NOMO-1 treated with dmso at 0.1 percent for 144 hours (cell line): ENCODE data around the gene RADIL.
"Not testable (repeated sequence)": the region's sequence is repeated elsewhere in the genome, so short reads cannot be mapped to it uniquely, and the experiment has no call there.

Experiments used
- DNase-seq: peaks from one replicate; lab custom pipeline; 2025; ENCODE audit not compliant: unreplicated experiment; lab: John Stamatoyannopoulos, UW

The RADIL gene, protein sequence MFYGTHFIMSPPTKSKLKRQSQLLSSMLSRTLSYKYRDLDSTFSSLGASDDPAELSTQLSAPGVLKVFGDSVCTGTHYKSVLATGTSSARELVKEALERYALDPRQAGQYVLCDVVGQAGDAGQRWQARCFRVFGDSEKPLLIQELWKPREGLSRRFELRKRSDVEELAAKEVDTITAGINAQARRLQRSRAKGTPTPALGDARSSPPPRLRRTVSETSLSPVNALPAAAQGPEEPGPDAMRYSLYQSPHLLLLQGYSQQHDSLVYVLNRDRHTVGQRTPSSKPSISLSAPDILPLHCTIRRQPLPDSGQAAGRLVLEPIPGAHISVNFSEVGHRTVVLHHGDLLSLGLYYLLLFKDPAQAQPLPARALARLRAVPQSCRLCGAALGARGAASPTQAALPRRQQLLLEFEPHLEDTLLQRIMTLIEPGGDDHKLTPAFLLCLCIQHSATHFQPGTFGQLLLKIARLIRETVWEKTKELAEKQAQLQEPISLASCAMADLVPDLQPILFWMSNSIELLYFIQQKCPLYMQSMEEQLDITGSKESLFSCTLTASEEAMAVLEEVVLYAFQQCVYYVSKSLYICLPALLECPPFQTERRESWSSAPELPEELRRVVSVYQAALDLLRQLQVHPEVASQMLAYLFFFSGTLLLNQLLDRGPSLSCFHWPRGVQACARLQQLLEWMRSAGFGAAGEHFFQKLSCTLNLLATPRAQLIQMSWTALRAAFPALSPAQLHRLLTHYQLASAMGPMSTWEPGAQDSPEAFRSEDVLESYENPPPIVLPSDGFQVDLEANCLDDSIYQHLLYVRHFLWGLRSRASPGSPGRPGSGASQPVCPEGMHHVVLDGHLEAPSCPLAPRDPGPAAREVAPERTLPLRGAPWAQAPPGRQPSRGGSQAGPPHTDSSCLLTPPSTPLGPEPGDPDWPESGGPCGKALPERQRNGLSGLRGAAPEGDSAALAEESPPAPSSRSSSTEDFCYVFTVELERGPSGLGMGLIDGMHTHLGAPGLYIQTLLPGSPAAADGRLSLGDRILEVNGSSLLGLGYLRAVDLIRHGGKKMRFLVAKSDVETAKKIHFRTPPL

GRCh38 chr7:4883372-4884144 is at the start of gene RADIL:
RADIL (minus strand) TSS chr7:4883716; CDS start chr7:4878139, 5,577 bp downstream.
- peak; percentile 45 for DNase-seq

DNA sequence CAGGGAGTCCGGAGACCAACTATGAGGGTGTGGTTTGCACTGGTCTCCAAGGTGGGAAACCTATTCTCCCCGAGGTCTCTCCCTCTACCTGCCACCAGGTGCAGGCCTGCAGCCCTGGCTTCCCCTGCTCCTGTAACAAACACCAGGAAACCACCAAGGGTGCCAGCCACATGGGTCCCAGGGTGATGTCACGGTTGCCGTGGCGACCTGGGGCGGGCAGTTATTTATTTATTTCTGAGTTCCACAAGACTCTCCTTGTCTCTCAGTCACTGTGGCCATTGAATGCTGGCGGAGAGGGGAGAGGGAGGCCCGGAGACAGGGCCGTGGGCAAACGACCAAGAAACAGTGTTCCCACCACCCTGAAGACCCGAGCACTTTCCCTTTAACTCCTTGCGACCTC is 48.4 kb upstream of the RADIL start:
- no peak for DNase-seq

- DNase-seq, result no peak
These were observed 45.5 kb upstream of the RADIL start for GRCh38 chr7:4929005-4929404.

- DNase-seq, result no peak
These were observed 44.9 kb upstream of the RADIL start for GRCh38 chr7:4928445-4928844.

- DNase-seq, result no peak
These were observed 36.7 kb upstream of the RADIL start for GRCh38 chr7:4919969-4920766.

DNA sequence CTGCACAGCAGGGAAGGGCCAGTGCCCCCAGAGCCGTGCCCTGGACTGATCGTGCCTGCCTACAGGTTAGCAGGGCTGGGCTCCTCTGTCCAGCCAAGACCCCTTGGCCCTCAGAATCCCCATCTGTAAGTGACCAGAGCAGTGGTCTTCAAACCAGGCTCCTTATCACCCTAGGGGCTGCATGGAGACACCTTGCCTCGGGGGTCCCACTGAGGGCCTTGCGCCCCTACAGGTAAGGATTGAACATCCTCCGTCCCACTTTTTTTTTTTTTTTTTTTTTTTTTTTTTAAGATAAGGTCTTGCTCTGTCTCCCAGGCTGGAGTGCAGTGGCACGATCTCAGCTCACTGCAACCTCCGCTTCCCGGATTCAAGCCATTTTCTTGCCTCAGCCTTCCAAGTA is 32.6 kb upstream of the RADIL start:
- DNase-seq, result no peak

- no peak for DNase-seq
These were observed 27.8 kb upstream of the RADIL start for GRCh38 chr7:4911111-4911828.

DNA sequence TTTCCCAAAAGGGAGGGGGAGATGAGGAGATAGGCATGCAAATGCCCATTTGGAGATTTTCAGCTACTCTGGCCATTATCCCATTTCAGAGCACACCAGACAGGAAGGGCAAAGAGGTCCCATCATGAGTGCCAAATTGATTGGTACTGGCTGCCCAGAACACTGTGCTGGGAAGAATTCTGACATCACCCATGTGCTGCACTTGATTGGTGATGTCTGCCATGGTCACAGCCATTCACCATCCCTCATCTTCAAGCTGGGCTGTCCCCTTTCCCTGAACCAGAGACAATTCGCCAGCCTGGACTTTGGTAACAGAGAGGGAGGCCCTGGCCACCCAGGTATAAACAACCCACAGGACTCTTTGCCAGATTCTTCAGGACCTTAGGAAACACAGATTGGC is 23.2 kb upstream of the RADIL start:
- no peak for DNase-seq

DNA sequence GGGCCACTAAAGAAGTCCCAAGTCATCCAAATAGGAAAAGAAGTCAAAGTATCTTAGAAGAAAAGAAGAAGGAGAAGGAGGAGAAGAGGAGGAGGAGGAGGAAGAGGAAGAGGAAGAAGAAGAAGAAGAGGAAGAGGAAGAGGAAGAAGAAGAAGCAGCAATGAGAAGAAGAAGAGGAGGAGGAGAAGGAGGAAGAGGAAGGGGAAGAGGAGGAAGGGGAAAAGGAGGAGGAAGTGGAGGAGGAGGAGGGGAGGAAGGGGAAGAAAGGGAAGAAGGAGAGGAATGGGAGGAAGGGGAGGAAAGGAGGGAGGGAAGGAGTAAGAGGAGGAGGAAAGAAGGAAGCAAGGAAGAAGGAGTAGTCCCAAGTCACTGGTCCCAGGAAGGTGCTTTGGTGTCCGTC is 21.7 kb upstream of the RADIL start:
- DNase-seq, result no peak

DNA sequence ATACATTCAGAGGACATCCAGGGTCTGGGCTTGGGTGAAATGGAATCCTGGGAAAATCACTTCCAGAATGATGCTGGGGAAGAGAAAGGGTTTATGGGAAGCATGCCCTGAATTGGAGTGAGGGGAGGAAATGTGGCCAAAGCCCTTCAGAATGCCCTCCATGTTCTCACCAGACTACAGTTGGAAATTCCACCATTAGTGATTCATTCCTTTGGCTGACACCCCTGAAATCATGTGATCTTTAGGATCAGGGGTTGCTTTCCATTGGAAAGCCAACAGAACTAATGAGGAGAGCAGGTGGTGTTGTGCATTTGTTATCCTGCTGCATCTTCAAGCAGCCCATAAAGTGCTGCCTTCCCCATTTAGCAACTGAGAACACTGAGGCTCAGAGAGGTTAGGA is 20.8 kb upstream of the RADIL start:
- no peak for DNase-seq

DNA sequence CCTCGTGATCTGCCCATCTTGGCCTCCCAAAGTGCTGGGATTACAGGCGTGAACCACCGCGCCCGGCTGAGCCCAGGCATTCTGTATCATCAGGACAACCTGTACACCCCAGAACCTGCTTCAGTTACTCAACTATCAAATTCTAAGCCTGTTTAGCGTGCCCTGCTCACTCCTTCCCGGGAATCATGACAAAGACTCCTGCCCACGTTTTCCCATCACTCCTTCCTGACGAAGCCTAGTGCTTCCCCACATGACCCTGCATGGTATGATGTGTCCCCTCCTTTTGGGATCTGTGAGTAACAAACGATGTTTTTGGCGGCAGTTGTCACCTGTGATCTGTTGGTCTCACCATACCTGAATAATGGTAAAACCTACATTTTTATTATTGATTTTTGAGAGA is 12.2 kb upstream of the RADIL start:
- DNase-seq, result no peak

- DNase-seq, result no peak
These were observed 11.0 kb upstream of the RADIL start for GRCh38 chr7:4894482-4894881.

GRCh38 chr7:4893929-4894475 is 10.5 kb upstream of the RADIL start:
- DNase-seq, result no peak

- DNase-seq, result not testable (repeated sequence)
These were observed 9.7 kb upstream of the RADIL start for GRCh38 chr7:4893188-4893587.

- DNase-seq, result not testable (repeated sequence)
These were observed 8.0 kb upstream of the RADIL start for GRCh38 chr7:4891522-4891921.

GRCh38 chr7:4889682-4890081 is 6.2 kb upstream of the RADIL start:
- no peak for DNase-seq

DNA sequence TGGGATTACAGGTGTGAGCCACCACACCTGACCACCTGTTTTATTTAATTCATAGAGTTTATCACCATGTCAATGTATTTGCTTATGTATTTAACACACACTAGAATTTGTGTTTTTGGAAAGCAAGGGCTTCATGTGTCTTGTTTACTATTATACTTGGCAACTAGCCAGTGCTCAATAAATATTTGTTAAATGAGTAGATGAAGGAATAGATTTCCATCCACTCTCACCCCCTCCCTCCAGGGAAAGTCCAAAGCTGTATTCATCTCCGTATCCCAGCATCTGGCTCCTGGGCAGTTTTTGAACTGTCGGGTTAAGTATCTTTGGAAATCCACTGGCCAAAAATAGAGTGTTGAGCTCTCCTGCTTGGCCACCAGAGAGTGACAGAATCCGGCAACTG is 4.6 kb upstream of the RADIL start:
- no peak for DNase-seq

DNA sequence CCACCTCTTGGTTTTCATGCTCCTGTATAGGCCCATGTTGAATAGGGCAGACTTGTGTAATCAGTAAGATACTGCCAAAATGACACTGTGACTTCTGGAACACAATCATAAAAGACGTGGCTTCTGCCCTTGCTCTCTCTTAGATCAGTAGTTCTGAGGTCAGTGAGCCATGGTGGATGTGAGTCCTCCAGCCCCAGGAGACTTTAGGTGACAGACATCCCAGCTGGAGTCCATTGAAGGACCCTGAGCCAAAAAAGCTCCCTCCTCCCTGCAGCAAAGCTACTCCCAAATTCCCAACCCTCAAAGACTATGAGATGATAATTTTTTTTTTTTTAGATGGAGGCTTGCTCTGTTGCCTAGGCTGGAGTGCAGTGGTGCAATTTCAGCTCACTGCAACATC is 3.2 kb upstream of the RADIL start:
- no peak for DNase-seq

DNA sequence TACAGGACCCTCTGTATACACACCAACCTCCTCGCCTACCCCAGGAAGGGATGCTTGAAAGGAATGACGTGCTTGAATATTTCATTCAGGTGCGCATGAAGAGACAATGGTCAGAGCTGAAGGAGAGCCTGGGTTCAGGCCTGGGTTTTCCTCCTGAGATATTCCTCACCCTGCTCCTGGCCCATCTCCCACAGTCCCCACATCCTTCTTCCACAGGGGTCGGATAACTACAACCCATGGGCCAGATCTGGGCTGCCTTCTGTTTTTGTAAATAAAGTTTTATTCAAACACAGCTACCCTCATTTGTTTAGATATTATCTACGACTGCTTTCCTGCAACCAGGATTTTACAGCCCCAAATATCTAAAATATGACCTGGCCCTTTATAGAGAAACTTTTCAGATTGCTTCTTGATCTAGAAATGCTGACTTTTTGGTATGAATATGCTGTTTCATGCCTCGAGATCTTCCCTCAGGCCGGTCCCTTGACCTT is 1.8 kb upstream of the RADIL start:
- DNase-seq, result no peak
